ENCODE data around the gene ASTN2.

DNA sequence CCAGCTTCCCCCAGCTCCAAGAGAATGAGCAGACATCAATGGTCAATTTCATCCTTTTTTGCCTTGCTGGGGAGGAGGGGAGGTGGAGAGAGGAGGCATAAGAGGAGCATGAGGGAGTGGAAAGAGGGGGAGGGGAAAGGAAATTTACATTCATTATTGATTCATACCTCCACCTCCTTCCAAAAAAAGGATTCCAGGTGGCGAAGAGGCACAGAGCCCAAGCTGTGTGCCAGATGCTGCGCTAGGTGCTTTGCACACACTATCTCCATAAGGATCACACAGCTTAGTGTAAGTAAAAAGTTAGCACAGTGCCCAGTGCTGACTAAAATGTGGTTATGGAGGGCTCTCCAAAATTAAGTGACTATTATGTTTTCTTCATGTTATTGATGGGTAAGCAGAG, 11.0 kb downstream of the ASTN2 start:
- no peak for TF ChIP-seq POLR2A (IDR thresholded peaks at IDR 0.05)
- TF ChIP-seq EP300 (IDR thresholded peaks at IDR 0.05), result no peak

Data from sigmoid colon (tissue), 4 donors.